HCT116 (cell line): ENCODE data around the gene XYLT1. TPM values are rescaled to one million over a fixed set of nuclear protein-coding genes. Genes with fewer than 3 reads are reported as not detected.

ENCODE experiments used
- ATAC-seq: fragments of 200-7000 bp; cut with Tn5 transposase; 2 replicates; pipeline ENCODE4 v1.9.1; 2020; ENCODE audit warnings: mild to moderate bottlenecking, moderate library complexity
- BruUV-seq: library from RNA; stranded (reverse); fragments of 400-500 nt; replicated peaks from 2 replicates; lab custom pipeline; 2021; lab: Mats Ljungman, UMichigan
- CTCF ChIA-PET: fragments of 300-600 bp; sonication (Branson Sonifier 250); formaldehyde crosslinking; loops from one replicate; lab custom pipeline; 2021; ENCODE audit warnings: antibody characterized with exemption; lab: Charles Lee
- POLR2A ChIA-PET: fragments of 300-600, 350-600 bp; sonication (Branson Sonifier 250); formaldehyde crosslinking; loops from one replicate; lab custom pipeline; 2021; ENCODE audit warnings: antibody characterized with exemption; lab: Charles Lee
- RAD21 ChIA-PET, 2 experiments: fragments of 300-600 bp; sonication (Branson Sonifier 250); formaldehyde crosslinking; loops; one replicate each; lab custom pipeline; 2023; ENCODE audit warnings: low total read pairs in 2 of 2; ENCODE audit not compliant: uncharacterized antibody in 2 of 2, unreplicated experiment in 2 of 2, low non-redundant PET in 1 of 2; lab: Charles Lee
- DNase-seq: peaks from one replicate; pipeline ENCODE4 v3.0.0-alpha.2; 2010; ENCODE audit warnings: low read depth, low spot score
- H2AFZ ChIP-seq: fragments of 200-600 bp; shearing (Covaris generic), sonication (generic); 2 replicates; pipeline ENCODE4 v1.6.1; 2017; ENCODE audit warnings: low read depth, mixed run types, mixed read lengths, antibody characterized with exemption, low read length; ENCODE audit not compliant: poor library complexity, severe bottlenecking
- H3K27ac ChIP-seq: 2 replicates; pipeline ENCODE4 v1.5.1; 2012; ENCODE audit warnings: low read depth, low read length
- H3K27me3 ChIP-seq: fragments of 200-600 bp; sonication (generic); 2 replicates; pipeline ENCODE4 v1.6.1; 2016; ENCODE audit warnings: mixed run types, low read length, mixed read lengths; ENCODE audit not compliant: insufficient read depth
- H3K36me3 ChIP-seq, 2 experiments: fragments of 200-500 bp in 1 of 2; fragments of 200-600 bp in 1 of 2; sonication (Bioruptor generic) in 1 of 2; sonication (generic) in 1 of 2; 2 replicates each; pipeline versions ENCODE4 v1.5.1 to v1.6.1; 2014 to 2016; ENCODE audit warnings: low read length in 2 of 2, inconsistent platforms in 1 of 2, mixed read lengths in 1 of 2, mixed run types in 1 of 2; ENCODE audit not compliant: insufficient read depth in 2 of 2, control insufficient read depth in 1 of 2
- H3K4me1 ChIP-seq, 2 experiments: fragments of 200-600 bp in 1 of 2; sonication (generic) in 1 of 2; 2 replicates each; pipeline versions ENCODE4 v1.5.1 to v1.6.1; 2012 to 2017; ENCODE audit warnings: low read length in 2 of 2, inconsistent platforms in 1 of 2, mild to moderate bottlenecking in 1 of 2, mixed read lengths in 1 of 2, mixed run types in 1 of 2, moderate library complexity in 1 of 2; ENCODE audit not compliant: insufficient read depth in 2 of 2, control insufficient read depth in 1 of 2
- H3K4me2 ChIP-seq: fragments of 200-600 bp; sonication (generic); 2 replicates; pipeline ENCODE4 v1.6.1; 2017; ENCODE audit warnings: mixed run types, low read length, mixed read lengths
- H3K4me3 ChIP-seq, 2 experiments: fragments of 200-600 bp in 1 of 2; sonication (generic) in 1 of 2; replicated peaks in 1 of 2; 2 replicates each; pipeline ENCODE4 v1.5.1; 2011 to 2016; ENCODE audit warnings: low read length in 2 of 2, control low read depth in 1 of 2, low read depth in 1 of 2, mild to moderate bottlenecking in 1 of 2, mixed read lengths in 1 of 2, mixed run types in 1 of 2
- H3K79me2 ChIP-seq: fragments of 200-600 bp; sonication (generic); 2 replicates; pipeline ENCODE4 v1.6.1; 2017; ENCODE audit warnings: mild to moderate bottlenecking, mixed run types, low read length, moderate library complexity, mixed read lengths; ENCODE audit not compliant: insufficient read depth
- H3K9ac ChIP-seq: fragments of 200-600 bp; sonication (generic); 2 replicates; pipeline ENCODE4 v1.6.1; 2016; ENCODE audit warnings: low read length, mixed read lengths
- H3K9me2 ChIP-seq: fragments of 200-600 bp; sonication (generic), shearing (Covaris generic); 2 replicates; pipeline ENCODE4 v1.6.1; 2017; ENCODE audit warnings: mixed run types, mild to moderate bottlenecking, moderate library complexity; ENCODE audit not compliant: insufficient read depth
- H3K9me3 ChIP-seq, 2 experiments: fragments of 200-500 bp in 1 of 2; fragments of 200-600 bp in 1 of 2; sonication (Bioruptor generic) in 1 of 2; sonication (generic) in 1 of 2; 2 replicates each; pipeline ENCODE4 v1.6.1; 2014 to 2017; ENCODE audit warnings: low read length in 2 of 2, mixed read lengths in 2 of 2, inconsistent platforms in 1 of 2, low read depth in 1 of 2, mild to moderate bottlenecking in 1 of 2, mixed run types in 1 of 2, moderate library complexity in 1 of 2; ENCODE audit not compliant: control insufficient read depth in 1 of 2, insufficient read depth in 1 of 2
- H4K20me1 ChIP-seq: fragments of 200-600 bp; sonication (generic), shearing (Covaris generic); 2 replicates; pipeline ENCODE4 v1.6.1; 2017; ENCODE audit warnings: mixed run types, mild to moderate bottlenecking, moderate library complexity; ENCODE audit not compliant: insufficient read depth
- ELF1 ChIP-seq: IDR thresholded peaks from 2 replicates; pipeline ENCODE4 v1.6.1; 2012; ENCODE audit warnings: low read depth, borderline replicate concordance
- EZH2phosphoT487 ChIP-seq: fragments of 200-600 bp; IDR thresholded peaks from 2 replicates; pipeline ENCODE4 v1.6.1; 2018; ENCODE audit warnings: antibody characterized with exemption, borderline replicate concordance
- SIN3A ChIP-seq: IDR thresholded peaks from 2 replicates; pipeline ENCODE4 v1.6.1; 2012; ENCODE audit warnings: low read depth
- ZFX ChIP-seq: fragments of 450-650 bp; IDR thresholded peaks from 2 replicates; pipeline ENCODE4 v1.6.1; 2017
- intact Hi-C: fragments of 100-400 bp; cut with micrococcal nuclease; formaldehyde crosslinking; loops from 2 replicates; pipeline ENCODE4 v1.10.0; 2022
- total RNA-seq: library from RNA; stranded (reverse); gene quantifications from one replicate; pipeline ENCODE4 v1.2.1, GENCODE V29; 2021; ENCODE audit not compliant: unreplicated experiment
- TF ChIP-seq, protein P1 (sequence below): IDR thresholded peaks from 2 replicates; pipeline ENCODE4 v1.6.1; 2011; ENCODE audit warnings: mild to moderate bottlenecking, low read length, moderate library complexity; ENCODE audit not compliant: insufficient replicate concordance; ENCODE audit errors: extremely low read depth
- TF ChIP-seq, protein P2 (sequence below): IDR thresholded peaks from 2 replicates; pipeline ENCODE4 v1.6.1; 2012
- TF ChIP-seq, protein P3 (sequence below): IDR thresholded peaks from 2 replicates; pipeline ENCODE4 v1.6.1; 2012; ENCODE audit warnings: low read depth

XYLT1 gene
- total RNA-seq, 1 experiment from 2014 or later, result 4.5 TPM

DNA sequence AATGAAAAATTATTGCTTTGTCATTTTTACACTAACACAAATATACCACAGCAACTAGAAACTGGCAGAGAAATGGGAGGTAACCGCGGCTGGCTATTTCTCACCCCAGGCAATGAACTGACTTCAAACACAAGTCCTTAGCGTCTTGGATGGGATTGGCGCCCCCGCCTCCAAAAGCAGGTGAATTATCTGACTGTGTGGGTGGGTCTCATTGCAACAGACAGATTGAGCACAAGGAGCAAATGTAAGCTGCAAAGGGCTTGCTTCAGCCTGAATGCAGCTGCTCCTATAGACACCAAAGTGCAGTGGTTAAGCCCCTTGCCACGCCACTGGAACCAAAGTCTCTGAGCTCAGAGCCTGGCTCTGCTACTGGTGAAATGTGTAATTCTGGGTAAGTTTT, 225.0 kb downstream of the XYLT1 start:
- BruUV-seq, result no TSS peak
- intact Hi-C loops, result no loop called here
- CTCF ChIA-PET, result no interaction called here

More for the DNA sequence above, 225.0 kb downstream of the XYLT1 start:
- Histone ChIP-seq H3K9me2 (no peaks in the 10 kb centered on the region), H3K4me1 (no peaks in the 10 kb centered on the region), H3K27me3 (peaks cover 19% of the 10 kb centered on the region; the same call in 1 of the 2 replicates), H3K36me3 (no peaks in the 10 kb centered on the region), H4K20me1 (no peaks in the 10 kb centered on the region), H3K79me2 (no peaks in the 10 kb centered on the region)
- POLR2A ChIA-PET, result no interaction called here
- RAD21 ChIA-PET, result no interaction called here
- TF ChIP-seq ELF1 (no peak), SIN3A (no peak), ZFX (no peak), EZH2phosphoT487 (no peak)
- TF ChIP-seq, protein P1, sequence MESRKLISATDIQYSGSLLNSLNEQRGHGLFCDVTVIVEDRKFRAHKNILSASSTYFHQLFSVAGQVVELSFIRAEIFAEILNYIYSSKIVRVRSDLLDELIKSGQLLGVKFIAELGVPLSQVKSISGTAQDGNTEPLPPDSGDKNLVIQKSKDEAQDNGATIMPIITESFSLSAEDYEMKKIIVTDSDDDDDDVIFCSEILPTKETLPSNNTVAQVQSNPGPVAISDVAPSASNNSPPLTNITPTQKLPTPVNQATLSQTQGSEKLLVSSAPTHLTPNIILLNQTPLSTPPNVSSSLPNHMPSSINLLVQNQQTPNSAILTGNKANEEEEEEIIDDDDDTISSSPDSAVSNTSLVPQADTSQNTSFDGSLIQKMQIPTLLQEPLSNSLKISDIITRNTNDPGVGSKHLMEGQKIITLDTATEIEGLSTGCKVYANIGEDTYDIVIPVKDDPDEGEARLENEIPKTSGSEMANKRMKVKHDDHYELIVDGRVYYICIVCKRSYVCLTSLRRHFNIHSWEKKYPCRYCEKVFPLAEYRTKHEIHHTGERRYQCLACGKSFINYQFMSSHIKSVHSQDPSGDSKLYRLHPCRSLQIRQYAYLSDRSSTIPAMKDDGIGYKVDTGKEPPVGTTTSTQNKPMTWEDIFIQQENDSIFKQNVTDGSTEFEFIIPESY, result no peak
- TF ChIP-seq, protein P2, sequence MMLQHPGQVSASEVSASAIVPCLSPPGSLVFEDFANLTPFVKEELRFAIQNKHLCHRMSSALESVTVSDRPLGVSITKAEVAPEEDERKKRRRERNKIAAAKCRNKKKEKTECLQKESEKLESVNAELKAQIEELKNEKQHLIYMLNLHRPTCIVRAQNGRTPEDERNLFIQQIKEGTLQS, result no peak
- TF ChIP-seq, protein P3, sequence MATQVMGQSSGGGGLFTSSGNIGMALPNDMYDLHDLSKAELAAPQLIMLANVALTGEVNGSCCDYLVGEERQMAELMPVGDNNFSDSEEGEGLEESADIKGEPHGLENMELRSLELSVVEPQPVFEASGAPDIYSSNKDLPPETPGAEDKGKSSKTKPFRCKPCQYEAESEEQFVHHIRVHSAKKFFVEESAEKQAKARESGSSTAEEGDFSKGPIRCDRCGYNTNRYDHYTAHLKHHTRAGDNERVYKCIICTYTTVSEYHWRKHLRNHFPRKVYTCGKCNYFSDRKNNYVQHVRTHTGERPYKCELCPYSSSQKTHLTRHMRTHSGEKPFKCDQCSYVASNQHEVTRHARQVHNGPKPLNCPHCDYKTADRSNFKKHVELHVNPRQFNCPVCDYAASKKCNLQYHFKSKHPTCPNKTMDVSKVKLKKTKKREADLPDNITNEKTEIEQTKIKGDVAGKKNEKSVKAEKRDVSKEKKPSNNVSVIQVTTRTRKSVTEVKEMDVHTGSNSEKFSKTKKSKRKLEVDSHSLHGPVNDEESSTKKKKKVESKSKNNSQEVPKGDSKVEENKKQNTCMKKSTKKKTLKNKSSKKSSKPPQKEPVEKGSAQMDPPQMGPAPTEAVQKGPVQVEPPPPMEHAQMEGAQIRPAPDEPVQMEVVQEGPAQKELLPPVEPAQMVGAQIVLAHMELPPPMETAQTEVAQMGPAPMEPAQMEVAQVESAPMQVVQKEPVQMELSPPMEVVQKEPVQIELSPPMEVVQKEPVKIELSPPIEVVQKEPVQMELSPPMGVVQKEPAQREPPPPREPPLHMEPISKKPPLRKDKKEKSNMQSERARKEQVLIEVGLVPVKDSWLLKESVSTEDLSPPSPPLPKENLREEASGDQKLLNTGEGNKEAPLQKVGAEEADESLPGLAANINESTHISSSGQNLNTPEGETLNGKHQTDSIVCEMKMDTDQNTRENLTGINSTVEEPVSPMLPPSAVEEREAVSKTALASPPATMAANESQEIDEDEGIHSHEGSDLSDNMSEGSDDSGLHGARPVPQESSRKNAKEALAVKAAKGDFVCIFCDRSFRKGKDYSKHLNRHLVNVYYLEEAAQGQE, result no peak
- TF ChIP-seq, all 23 proteins: peak for 0
- ATAC-seq, result no peak
- no peak for DNase-seq
- H3K4me2 ChIP-seq, result no peak overlapping the region
- no peak overlapping the region for H2AFZ ChIP-seq
- no peaks in the 10 kb centered on the region for H3K9me3 ChIP-seq
- no peak overlapping the region for H3K4me3 ChIP-seq
- no peak overlapping the region for H3K9ac ChIP-seq
- no peak overlapping the region for H3K27ac ChIP-seq
